SK-N-SH (cell line): ENCODE measurements around the gene KCNJ10. TPM values are rescaled to one million over a fixed set of nuclear protein-coding genes. Genes with fewer than 3 reads are reported as not detected.

ENCODE experiments used
- CTCF ChIA-PET: fragments of 300-600, 350-600 bp; formaldehyde crosslinking; extraction: SDS; loops from one replicate; lab custom pipeline; 2021; lab: Yijun Ruan, JAX
- POLR2A ChIA-PET: fragments of 350-600 bp; sonication (Branson Sonifier 250); formaldehyde crosslinking; extraction: SDS; loops from one replicate; lab custom pipeline; 2020; ENCODE audit warnings: antibody characterized with exemption, inconsistent platforms; lab: Yijun Ruan, JAX
- DNase-seq: peaks from one replicate; pipeline ENCODE4 v3.0.0; 2012
- H2AFZ ChIP-seq: fragments of 200-600 bp; sonication (generic); 2 replicates; pipeline ENCODE4 v1.8.1; 2016; ENCODE audit warnings: antibody characterized with exemption, mild to moderate bottlenecking, low read depth
- H3F3A ChIP-seq: fragments of 200-600 bp; sonication (generic); replicated peaks from 2 replicates; pipeline ENCODE3; 2016; ENCODE audit warnings: antibody characterized with exemption, mild to moderate bottlenecking; ENCODE audit not compliant: insufficient read depth
- H3K27ac ChIP-seq, 2 experiments: fragments of 200-500 bp in 1 of 2; fragments of 200-600 bp in 1 of 2; sonication (Bioruptor generic) in 1 of 2; sonication (generic), shearing (Covaris generic) in 1 of 2; 2 replicates each; pipeline versions ENCODE4 v1.5.1 to v1.6.1; 2014 to 2016; ENCODE audit warnings: low read depth in 2 of 2, inconsistent platforms in 1 of 2, low read length in 1 of 2, mild to moderate bottlenecking in 1 of 2, mixed read lengths in 1 of 2
- H3K27me3 ChIP-seq: fragments of 200-600 bp; sonication (generic), shearing (Covaris generic); 2 replicates; pipeline ENCODE4 v1.6.1; 2016; ENCODE audit warnings: mixed run types; ENCODE audit not compliant: insufficient read depth
- H3K36me3 ChIP-seq, 2 experiments: fragments of 200-500 bp in 1 of 2; fragments of 200-600 bp in 1 of 2; sonication (Bioruptor generic) in 1 of 2; sonication (generic) in 1 of 2; replicated peaks in 1 of 2; 2 replicates each; pipeline versions ENCODE3 to v1.5.1; 2014 to 2016; ENCODE audit warnings: low read length in 1 of 2, mild to moderate bottlenecking in 1 of 2; ENCODE audit not compliant: insufficient read depth in 2 of 2, control insufficient read depth in 1 of 2
- H3K4me1 ChIP-seq, 2 experiments: fragments of 200-500 bp in 1 of 2; fragments of 200-600 bp in 1 of 2; sonication (Bioruptor generic) in 1 of 2; sonication (generic), shearing (Covaris generic) in 1 of 2; 2 replicates each; pipeline versions ENCODE4 v1.5.1 to v1.6.1; 2014 to 2016; ENCODE audit warnings: low read depth in 1 of 2, low read length in 1 of 2, mixed run types in 1 of 2; ENCODE audit not compliant: insufficient read depth in 2 of 2, control insufficient read depth in 1 of 2
- H3K4me2 ChIP-seq: fragments of 200-600 bp; sonication (generic), shearing (Covaris generic); 2 replicates; pipeline ENCODE4 v1.6.1; 2017; ENCODE audit warnings: mixed run types
- H3K4me3 ChIP-seq, 2 experiments: fragments of 200-500 bp in 1 of 2; fragments of 200-600 bp in 1 of 2; sonication (Bioruptor generic) in 1 of 2; sonication (generic), shearing (Covaris generic) in 1 of 2; 2 replicates each; pipeline versions ENCODE4 v1.5.1 to v1.8.1; 2014 to 2016; ENCODE audit warnings: low read depth in 2 of 2, inconsistent platforms in 1 of 2, low read length in 1 of 2, mild to moderate bottlenecking in 1 of 2, mixed read lengths in 1 of 2, moderate library complexity in 1 of 2
- H3K79me2 ChIP-seq: fragments of 200-600 bp; sonication (generic); 2 replicates; pipeline ENCODE4 v1.8.1; 2017; ENCODE audit warnings: mild to moderate bottlenecking; ENCODE audit not compliant: insufficient read depth
- H3K9ac ChIP-seq: fragments of 200-600 bp; sonication (generic); 2 replicates; pipeline ENCODE4 v1.6.1; 2017; ENCODE audit warnings: mixed run types
- H3K9me2 ChIP-seq: fragments of 200-600 bp; sonication (generic); 2 replicates; pipeline ENCODE4 v1.6.1; 2017; ENCODE audit warnings: mixed run types
- H3K9me3 ChIP-seq: fragments of 200-600 bp; sonication (generic); 2 replicates; pipeline ENCODE4 v1.6.1; 2017; ENCODE audit warnings: mixed run types, mild to moderate bottlenecking, moderate library complexity
- H4K20me1 ChIP-seq: fragments of 200-600 bp; sonication (generic); 2 replicates; pipeline ENCODE4 v1.6.1; 2017; ENCODE audit warnings: mild to moderate bottlenecking, mixed run types; ENCODE audit not compliant: insufficient read depth
- ELF1 ChIP-seq: IDR thresholded peaks from 2 replicates; pipeline ENCODE4 v1.4.0; 2012
- EZH2phosphoT487 ChIP-seq: fragments of 200-600 bp; sonication (generic); IDR thresholded peaks from 2 replicates; pipeline ENCODE4 v1.6.1; 2017; ENCODE audit warnings: low read depth, mixed run types, mild to moderate bottlenecking, antibody characterized with exemption, moderate library complexity, borderline replicate concordance
- FOXM1 ChIP-seq: IDR thresholded peaks from 2 replicates; pipeline ENCODE4 v1.4.0; 2012; ENCODE audit warnings: low read depth, mild to moderate bottlenecking
- GABPA ChIP-seq: IDR thresholded peaks from 2 replicates; pipeline ENCODE4 v1.4.0; 2012; ENCODE audit warnings: low read depth, mild to moderate bottlenecking
- GATA2 ChIP-seq: sonication (generic); formaldehyde crosslinking; IDR thresholded peaks from 2 replicates; pipeline ENCODE4 v1.5.0; 2020; ENCODE audit warnings: mild to moderate bottlenecking, missing genetic modification reagents
- JUND ChIP-seq: IDR thresholded peaks from 2 replicates; pipeline ENCODE4 v1.4.0; 2012
- MAX ChIP-seq: IDR thresholded peaks from 2 replicates; pipeline ENCODE4 v1.4.0; 2012; ENCODE audit warnings: low read depth
- MEF2A ChIP-seq: IDR thresholded peaks from 2 replicates; pipeline ENCODE4 v1.4.0; 2012; ENCODE audit warnings: low read depth, borderline replicate concordance
- MXI1 ChIP-seq: IDR thresholded peaks from 2 replicates; pipeline ENCODE4 v1.6.1; 2012; ENCODE audit warnings: mild to moderate bottlenecking, low read depth, low read length, improper control_type of control experiment
- RAD21 ChIP-seq: IDR thresholded peaks from 2 replicates; pipeline ENCODE4 v1.6.1; 2012; ENCODE audit warnings: mild to moderate bottlenecking, low read length
- SIN3A ChIP-seq: IDR thresholded peaks from 2 replicates; pipeline ENCODE4 v1.6.1; 2012; ENCODE audit warnings: low read depth, mild to moderate bottlenecking, low read length, moderate library complexity, borderline replicate concordance
- TEAD4 ChIP-seq: IDR thresholded peaks from 2 replicates; pipeline ENCODE4 v1.4.0; 2012; ENCODE audit warnings: mild to moderate bottlenecking, borderline replicate concordance; ENCODE audit not compliant: insufficient read depth
- USF1 ChIP-seq: IDR thresholded peaks from 2 replicates; pipeline ENCODE4 v1.4.0; 2012; ENCODE audit warnings: low read depth, borderline replicate concordance
- USF2 ChIP-seq: fragments of 150-350 bp; IDR thresholded peaks from 2 replicates; pipeline ENCODE4 v1.6.1; 2017; ENCODE audit warnings: antibody characterized with exemption, low read length, low read depth, borderline replicate concordance
- YY1 ChIP-seq: IDR thresholded peaks from 2 replicates; pipeline ENCODE4 v1.4.0; 2012; ENCODE audit warnings: low read depth, mild to moderate bottlenecking
- ZBTB33 ChIP-seq: IDR thresholded peaks from 2 replicates; pipeline ENCODE4 v1.4.0; 2012; ENCODE audit warnings: low read depth, borderline replicate concordance
- WGBS: methylation state at CpG from one replicate; pipeline ENCODE4 v1.1.6; 2017; ENCODE audit warnings: low lambda C conversion rate; 5-methylcytosine and 5-hydroxymethylcytosine counted together
- polyA plus RNA-seq, 3 experiments: library from polyadenylated mRNA; depleted of rRNA; stranded (reverse); fragments of >200 nt; gene quantifications; 2 replicates each; pipeline ENCODE4 v1.2.3, GENCODE V29; 2012

The KCNJ10 gene
- polyA plus RNA-seq, 1 of the 3 experiments (the other 2 are of a cell fraction), result not detected

- TF ChIP-seq SIN3A, result no peak
- no peak for TF ChIP-seq GATA2 (CRISPR knock-in tag)
These were observed 110.5 kb downstream of the KCNJ10 start (continued) for GRCh38 chr1:159959451-159959850.

- POLR2A ChIA-PET, result no interaction called here
These were observed 111.1 kb downstream of the KCNJ10 start for GRCh38 chr1:159958719-159959380.

More at GRCh38 chr1:159958719-159959380, 111.1 kb downstream of the KCNJ10 start:
- H3K27me3 ChIP-seq, result peaks cover 2% of the 10 kb centered on the region; the same call in 1 of the 2 replicates
- no peak overlapping the region for H3K4me2 ChIP-seq
- no peaks in the 10 kb centered on the region for H3K4me1 ChIP-seq
- CTCF ChIA-PET, result interaction anchor here (1.0 to 13.1 kb wide), 3 partner anchors 14 to 48 kb away, joined by 3 to 100 read pairs (median 8); partner anchors contain the start of gene IGSF9
- 28% methylated on average over 3 of the region's 3 CpGs for WGBS
- no peak overlapping the region for H2AFZ ChIP-seq
- H3K9ac ChIP-seq, result no peak overlapping the region
- H3K36me3 ChIP-seq, result no peaks in the 10 kb centered on the region
- DNase-seq, result no peak
- no peaks in the 10 kb centered on the region for H3K79me2 ChIP-seq
- TF ChIP-seq ZBTB33 (no peak), EZH2phosphoT487 (no peak), ELF1 (no peak), MAX (no peak), MXI1 (no peak), JUND (no peak), USF2 (no peak), FOXM1 (no peak), RAD21 (no peak), GABPA (no peak), USF1 (no peak), YY1 (no peak), MEF2A (no peak), TEAD4 (no peak)
- H4K20me1 ChIP-seq, result no peaks in the 10 kb centered on the region
- H3K9me3 ChIP-seq, result no peaks in the 10 kb centered on the region
- H3K27ac ChIP-seq, result no peak overlapping the region
- no peak overlapping the region for H3K4me3 ChIP-seq
- H3K9me2 ChIP-seq, result no peaks in the 10 kb centered on the region
- H3F3A ChIP-seq, result no peaks in the 10 kb centered on the region
